ENCODE measurements around the gene SPACA5B. TPM values are rescaled to one million over a fixed set of nuclear protein-coding genes. Genes with fewer than 3 reads are reported as not detected.
"Not testable (repeated sequence)": the region's sequence is repeated elsewhere in the genome, so short reads cannot be mapped to it uniquely, and the experiment has no call there.

SPACA5B gene
- total RNA-seq, 1 donor from 2014 or later: not detected

DNA sequence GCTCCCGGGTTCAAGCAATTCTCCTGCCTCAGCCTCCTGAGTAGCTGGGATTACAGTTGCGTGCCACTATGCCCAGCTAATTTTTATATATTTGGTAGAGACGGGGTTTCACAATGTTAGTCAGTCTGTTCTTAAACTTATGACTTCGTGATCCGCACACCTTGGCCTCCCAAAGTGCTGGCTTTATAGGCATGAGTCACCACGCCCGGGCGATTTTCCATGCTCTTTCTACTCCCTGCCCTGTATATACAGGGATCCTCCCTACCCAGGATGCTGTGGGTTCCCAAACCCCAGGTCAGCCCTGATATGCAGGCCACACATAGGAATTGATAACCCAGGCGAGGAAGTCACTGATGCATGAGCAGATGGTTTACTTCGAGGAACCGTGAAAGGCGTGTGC lies 34.8 kb downstream of the SPACA5B start:
- Histone ChIP-seq H3K4me2 (no peak overlapping the region), H3K27ac (no peak overlapping the region), H2AFZ (replicated peaks) (no peak overlapping the region), H3K79me2 (ENCODE audit: low read depth) (no peaks in the 10 kb centered on the region), H3F3A (ENCODE audit: low read depth) (no peaks in the 10 kb centered on the region), H3K4me3 (no peak overlapping the region), H4K20me1 (ENCODE audit: low read depth) (no peaks in the 10 kb centered on the region), H3K9me3 (ENCODE audit: low read depth) (no peaks in the 10 kb centered on the region), H3K4me1 (no peaks in the 10 kb centered on the region), H3K36me3 (no peaks in the 10 kb centered on the region), H3K9ac (no peak overlapping the region), H3K27me3 (no peaks in the 10 kb centered on the region)
- Mint-ChIP-seq H3K27me3 (ENCODE audit: insufficient read depth, low read depth) (peaks cover 12% of the 10 kb centered on the region), H3K4me1 (no peaks in the 10 kb centered on the region), H3K4me3 (no peak overlapping the region), H3K36me3 (no peaks in the 10 kb centered on the region), H3K9me3 (peaks cover 10% of the 10 kb centered on the region), H3K27ac (no peak overlapping the region)
- TF ChIP-seq, protein P1, sequence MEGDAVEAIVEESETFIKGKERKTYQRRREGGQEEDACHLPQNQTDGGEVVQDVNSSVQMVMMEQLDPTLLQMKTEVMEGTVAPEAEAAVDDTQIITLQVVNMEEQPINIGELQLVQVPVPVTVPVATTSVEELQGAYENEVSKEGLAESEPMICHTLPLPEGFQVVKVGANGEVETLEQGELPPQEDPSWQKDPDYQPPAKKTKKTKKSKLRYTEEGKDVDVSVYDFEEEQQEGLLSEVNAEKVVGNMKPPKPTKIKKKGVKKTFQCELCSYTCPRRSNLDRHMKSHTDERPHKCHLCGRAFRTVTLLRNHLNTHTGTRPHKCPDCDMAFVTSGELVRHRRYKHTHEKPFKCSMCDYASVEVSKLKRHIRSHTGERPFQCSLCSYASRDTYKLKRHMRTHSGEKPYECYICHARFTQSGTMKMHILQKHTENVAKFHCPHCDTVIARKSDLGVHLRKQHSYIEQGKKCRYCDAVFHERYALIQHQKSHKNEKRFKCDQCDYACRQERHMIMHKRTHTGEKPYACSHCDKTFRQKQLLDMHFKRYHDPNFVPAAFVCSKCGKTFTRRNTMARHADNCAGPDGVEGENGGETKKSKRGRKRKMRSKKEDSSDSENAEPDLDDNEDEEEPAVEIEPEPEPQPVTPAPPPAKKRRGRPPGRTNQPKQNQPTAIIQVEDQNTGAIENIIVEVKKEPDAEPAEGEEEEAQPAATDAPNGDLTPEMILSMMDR (IDR thresholded peaks at IDR 0.05): no peak
- TF ChIP-seq EZH2 (IDR thresholded peaks at IDR 0.05): no peak
- TF ChIP-seq EZH2phosphoT487 (IDR thresholded peaks at IDR 0.05): no peak
- DNase-seq (ENCODE audit: low spot score): no peak

DNA sequence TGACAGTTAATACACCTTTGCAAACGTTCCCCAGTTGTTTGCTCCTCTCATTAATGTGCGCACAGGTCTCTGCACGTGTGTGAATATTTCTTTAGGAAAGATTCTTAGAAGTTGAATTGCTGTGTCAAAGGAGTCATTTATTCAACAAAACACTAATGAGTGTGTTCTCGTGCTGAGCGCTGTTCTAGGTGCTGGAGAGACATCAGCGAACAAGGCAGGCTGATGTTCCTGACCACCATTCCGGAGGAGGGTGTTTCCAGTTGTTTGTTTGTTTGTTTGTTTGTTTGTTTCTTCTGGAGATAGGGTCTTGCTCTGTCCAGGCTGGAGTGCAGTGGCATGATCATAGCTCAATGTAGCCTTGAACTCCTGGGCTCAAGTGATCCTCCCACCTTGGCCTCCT lies 35.9 kb downstream of the SPACA5B start:
- H3K27ac Mint-ChIP-seq; H3K4me1 ChIP-seq; H3K4me2 ChIP-seq; H3K4me3 Mint-ChIP-seq; H3F3A ChIP-seq (ENCODE audit: low read depth); H3K36me3 Mint-ChIP-seq; H4K20me1 ChIP-seq (ENCODE audit: low read depth); H3K36me3 ChIP-seq; H3K79me2 ChIP-seq (ENCODE audit: low read depth); H2AFZ ChIP-seq (replicated peaks); H3K9ac ChIP-seq; H3K27me3 ChIP-seq; DNase-seq (ENCODE audit: low spot score); H3K27ac ChIP-seq; H3K4me1 Mint-ChIP-seq; H3K4me3 ChIP-seq; H3K9me3 ChIP-seq (ENCODE audit: low read depth): not testable (repeated sequence)
- H3K9me3 Mint-ChIP-seq: peaks cover 12% of the 10 kb centered on the region
- peaks cover 13% of the 10 kb centered on the region for H3K27me3 Mint-ChIP-seq (ENCODE audit: insufficient read depth, low read depth)

DNA sequence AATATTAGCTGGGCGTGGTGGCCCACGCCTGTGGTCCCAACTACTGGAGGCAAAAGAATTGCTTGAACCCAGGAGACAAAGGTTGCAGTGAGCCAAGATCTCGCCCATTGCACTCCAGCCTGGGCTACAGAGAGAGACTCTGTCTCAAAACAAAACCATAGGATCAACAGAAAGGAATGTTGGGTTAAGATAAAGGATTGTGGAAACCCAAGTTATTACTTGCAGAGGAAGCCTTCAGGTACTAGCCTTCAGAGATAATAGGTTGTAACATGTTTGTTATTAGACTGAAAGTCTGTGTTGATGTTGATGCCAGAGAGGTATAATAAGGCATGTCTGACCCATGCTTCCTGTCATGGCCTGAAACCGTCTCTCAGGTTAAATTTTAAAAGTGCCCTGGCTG lies 49.3 kb downstream of the SPACA5B start:
- Histone ChIP-seq H2AFZ (replicated peaks) (no peak overlapping the region), H3K4me1 (no peaks in the 10 kb centered on the region), H3K9ac (no peak overlapping the region), H3K27ac (no peak overlapping the region), H3F3A (ENCODE audit: low read depth) (no peaks in the 10 kb centered on the region), H3K36me3 (no peaks in the 10 kb centered on the region), H3K27me3 (no peaks in the 10 kb centered on the region), H3K4me2 (no peak overlapping the region), H3K4me3 (no peak overlapping the region), H4K20me1 (ENCODE audit: low read depth) (no peaks in the 10 kb centered on the region), H3K79me2 (ENCODE audit: low read depth) (no peaks in the 10 kb centered on the region), H3K9me3 (ENCODE audit: low read depth) (no peaks in the 10 kb centered on the region)
- Mint-ChIP-seq H3K4me1 (no peaks in the 10 kb centered on the region), H3K36me3 (no peaks in the 10 kb centered on the region), H3K27ac (no peak overlapping the region), H3K4me3 (no peak overlapping the region), H3K27me3 (ENCODE audit: insufficient read depth, low read depth) (peaks cover 6% of the 10 kb centered on the region), H3K9me3 (peaks cover 8% of the 10 kb centered on the region)
- TF ChIP-seq, protein P1 (IDR thresholded peaks at IDR 0.05): no peak
- TF ChIP-seq EZH2 (IDR thresholded peaks at IDR 0.05): no peak
- no peak for TF ChIP-seq EZH2phosphoT487 (IDR thresholded peaks at IDR 0.05)
- no peak for DNase-seq (ENCODE audit: low spot score)

DNA sequence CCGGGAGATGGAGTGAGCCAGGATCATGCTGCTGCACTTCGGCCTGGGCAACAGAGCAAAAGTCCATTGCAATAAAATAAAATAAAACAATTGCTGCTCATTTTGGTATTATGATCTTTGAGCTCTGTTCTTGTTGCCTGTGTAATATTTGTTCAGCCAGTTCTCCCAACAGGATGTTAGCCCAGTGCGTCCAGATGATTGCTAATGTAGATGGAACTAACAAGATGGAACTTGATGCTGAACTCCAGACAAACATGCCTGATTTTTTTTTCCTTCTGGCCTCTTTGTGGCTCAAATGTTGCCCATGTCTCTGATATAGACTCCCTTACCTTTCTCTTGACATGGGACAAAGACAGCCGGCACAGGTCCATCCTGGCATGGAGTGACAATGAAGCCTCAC lies 50.4 kb downstream of the SPACA5B start:
- Histone ChIP-seq H2AFZ (replicated peaks) (no peak overlapping the region), H3K36me3 (no peaks in the 10 kb centered on the region), H3K4me1 (no peaks in the 10 kb centered on the region), H3K9ac (no peak overlapping the region), H3K27me3 (no peaks in the 10 kb centered on the region), H4K20me1 (ENCODE audit: low read depth) (no peaks in the 10 kb centered on the region), H3K9me3 (ENCODE audit: low read depth) (no peaks in the 10 kb centered on the region), H3K27ac (no peak overlapping the region), H3K4me2 (no peak overlapping the region), H3K4me3 (no peak overlapping the region), H3K79me2 (ENCODE audit: low read depth) (no peaks in the 10 kb centered on the region), H3F3A (ENCODE audit: low read depth) (no peaks in the 10 kb centered on the region)
- peaks cover 6% of the 10 kb centered on the region for H3K27me3 Mint-ChIP-seq (ENCODE audit: insufficient read depth, low read depth)
- TF ChIP-seq, protein P1 (IDR thresholded peaks at IDR 0.05): no peak
- TF ChIP-seq EZH2 (IDR thresholded peaks at IDR 0.05): no peak
- no peak for TF ChIP-seq EZH2phosphoT487 (IDR thresholded peaks at IDR 0.05)
- no peak overlapping the region for H3K27ac Mint-ChIP-seq
- no peaks in the 10 kb centered on the region for H3K4me1 Mint-ChIP-seq
- no peak for DNase-seq (ENCODE audit: low spot score)
- H3K9me3 Mint-ChIP-seq: peaks cover 11% of the 10 kb centered on the region
- no peaks in the 10 kb centered on the region for H3K36me3 Mint-ChIP-seq
- H3K4me3 Mint-ChIP-seq: no peak overlapping the region

DNA sequence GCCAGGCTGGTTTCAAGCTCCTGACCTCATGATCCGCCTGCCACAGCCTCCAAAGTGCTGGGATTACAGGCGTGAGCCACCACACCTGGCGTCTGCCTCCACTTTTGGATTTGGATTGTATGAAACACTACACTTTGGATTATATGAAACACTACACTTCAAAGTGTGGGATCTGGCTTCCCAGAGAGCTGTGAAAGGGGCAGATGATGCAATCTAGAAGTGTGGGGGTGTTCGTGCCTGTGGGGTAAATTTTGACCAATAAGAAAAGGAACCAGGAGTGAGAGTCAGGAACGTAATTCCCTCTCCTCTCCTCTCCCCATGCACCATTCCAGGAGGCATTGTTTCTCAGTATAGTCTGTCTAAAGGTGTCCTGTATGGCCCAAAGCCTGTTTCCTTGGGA lies 51.5 kb downstream of the SPACA5B start:
- not testable (repeated sequence) for H3K27me3 Mint-ChIP-seq (ENCODE audit: insufficient read depth, low read depth); H3K4me2 ChIP-seq; H4K20me1 ChIP-seq (ENCODE audit: low read depth); H3K4me1 ChIP-seq; H3K4me3 Mint-ChIP-seq; H3K9me3 Mint-ChIP-seq; H3K27ac Mint-ChIP-seq; H3K36me3 Mint-ChIP-seq; H3K27ac ChIP-seq; H3K9me3 ChIP-seq (ENCODE audit: low read depth); H2AFZ ChIP-seq (replicated peaks); H3K27me3 ChIP-seq; DNase-seq (ENCODE audit: low spot score); H3K4me3 ChIP-seq; H3K79me2 ChIP-seq (ENCODE audit: low read depth); H3K4me1 Mint-ChIP-seq; H3K36me3 ChIP-seq; H3F3A ChIP-seq (ENCODE audit: low read depth); H3K9ac ChIP-seq

All from neural progenitor cell (in vitro differentiated cells).